HCT116 (cell line): ENCODE measurements around the gene TBC1D4. TPM values are rescaled to one million over a fixed set of nuclear protein-coding genes. Genes with fewer than 3 reads are reported as not detected.

Experiments used
- ATAC-seq: fragments of 200-7000 bp; cut with Tn5 transposase; 2 replicates; pipeline ENCODE4 v1.9.1; 2020; ENCODE audit warnings: mild to moderate bottlenecking, moderate library complexity
- BruUV-seq: library from RNA; stranded (reverse); fragments of 400-500 nt; replicated peaks from 2 replicates; lab custom pipeline; 2021; lab: Mats Ljungman, UMichigan
- CTCF ChIA-PET: fragments of 300-600 bp; sonication (Branson Sonifier 250); formaldehyde crosslinking; loops from one replicate; lab custom pipeline; 2021; ENCODE audit warnings: antibody characterized with exemption; lab: Charles Lee
- POLR2A ChIA-PET: fragments of 300-600, 350-600 bp; sonication (Branson Sonifier 250); formaldehyde crosslinking; loops from one replicate; lab custom pipeline; 2021; ENCODE audit warnings: antibody characterized with exemption; lab: Charles Lee
- RAD21 ChIA-PET, 2 experiments: fragments of 300-600 bp; sonication (Branson Sonifier 250); formaldehyde crosslinking; loops; one replicate each; lab custom pipeline; 2023; ENCODE audit warnings: low total read pairs in 2 of 2; ENCODE audit not compliant: uncharacterized antibody in 2 of 2, unreplicated experiment in 2 of 2, low non-redundant PET in 1 of 2; lab: Charles Lee
- DNase-seq: peaks from one replicate; pipeline ENCODE4 v3.0.0-alpha.2; 2010; ENCODE audit warnings: low read depth, low spot score
- H2AFZ ChIP-seq: fragments of 200-600 bp; shearing (Covaris generic), sonication (generic); 2 replicates; pipeline ENCODE4 v1.6.1; 2017; ENCODE audit warnings: low read depth, mixed run types, mixed read lengths, antibody characterized with exemption, low read length; ENCODE audit not compliant: poor library complexity, severe bottlenecking
- H3K27ac ChIP-seq: 2 replicates; pipeline ENCODE4 v1.5.1; 2012; ENCODE audit warnings: low read depth, low read length
- H3K27me3 ChIP-seq: fragments of 200-600 bp; sonication (generic); 2 replicates; pipeline ENCODE4 v1.6.1; 2016; ENCODE audit warnings: mixed run types, low read length, mixed read lengths; ENCODE audit not compliant: insufficient read depth
- H3K36me3 ChIP-seq, 2 experiments: fragments of 200-500 bp in 1 of 2; fragments of 200-600 bp in 1 of 2; sonication (Bioruptor generic) in 1 of 2; sonication (generic) in 1 of 2; 2 replicates each; pipeline versions ENCODE4 v1.5.1 to v1.6.1; 2014 to 2016; ENCODE audit warnings: low read length in 2 of 2, inconsistent platforms in 1 of 2, mixed read lengths in 1 of 2, mixed run types in 1 of 2; ENCODE audit not compliant: insufficient read depth in 2 of 2, control insufficient read depth in 1 of 2
- H3K4me1 ChIP-seq, 2 experiments: fragments of 200-600 bp in 1 of 2; sonication (generic) in 1 of 2; 2 replicates each; pipeline versions ENCODE4 v1.5.1 to v1.6.1; 2012 to 2017; ENCODE audit warnings: low read length in 2 of 2, inconsistent platforms in 1 of 2, mild to moderate bottlenecking in 1 of 2, mixed read lengths in 1 of 2, mixed run types in 1 of 2, moderate library complexity in 1 of 2; ENCODE audit not compliant: insufficient read depth in 2 of 2, control insufficient read depth in 1 of 2
- H3K4me2 ChIP-seq: fragments of 200-600 bp; sonication (generic); 2 replicates; pipeline ENCODE4 v1.6.1; 2017; ENCODE audit warnings: mixed run types, low read length, mixed read lengths
- H3K4me3 ChIP-seq, 2 experiments: fragments of 200-600 bp in 1 of 2; sonication (generic) in 1 of 2; replicated peaks in 1 of 2; 2 replicates each; pipeline ENCODE4 v1.5.1; 2011 to 2016; ENCODE audit warnings: low read length in 2 of 2, control low read depth in 1 of 2, low read depth in 1 of 2, mild to moderate bottlenecking in 1 of 2, mixed read lengths in 1 of 2, mixed run types in 1 of 2
- H3K79me2 ChIP-seq: fragments of 200-600 bp; sonication (generic); 2 replicates; pipeline ENCODE4 v1.6.1; 2017; ENCODE audit warnings: mild to moderate bottlenecking, mixed run types, low read length, moderate library complexity, mixed read lengths; ENCODE audit not compliant: insufficient read depth
- H3K9ac ChIP-seq: fragments of 200-600 bp; sonication (generic); 2 replicates; pipeline ENCODE4 v1.6.1; 2016; ENCODE audit warnings: low read length, mixed read lengths
- H3K9me2 ChIP-seq: fragments of 200-600 bp; sonication (generic), shearing (Covaris generic); 2 replicates; pipeline ENCODE4 v1.6.1; 2017; ENCODE audit warnings: mixed run types, mild to moderate bottlenecking, moderate library complexity; ENCODE audit not compliant: insufficient read depth
- H3K9me3 ChIP-seq, 2 experiments: fragments of 200-500 bp in 1 of 2; fragments of 200-600 bp in 1 of 2; sonication (Bioruptor generic) in 1 of 2; sonication (generic) in 1 of 2; 2 replicates each; pipeline ENCODE4 v1.6.1; 2014 to 2017; ENCODE audit warnings: low read length in 2 of 2, mixed read lengths in 2 of 2, inconsistent platforms in 1 of 2, low read depth in 1 of 2, mild to moderate bottlenecking in 1 of 2, mixed run types in 1 of 2, moderate library complexity in 1 of 2; ENCODE audit not compliant: control insufficient read depth in 1 of 2, insufficient read depth in 1 of 2
- H4K20me1 ChIP-seq: fragments of 200-600 bp; sonication (generic), shearing (Covaris generic); 2 replicates; pipeline ENCODE4 v1.6.1; 2017; ENCODE audit warnings: mixed run types, mild to moderate bottlenecking, moderate library complexity; ENCODE audit not compliant: insufficient read depth
- ATF3 ChIP-seq: IDR thresholded peaks from 2 replicates; pipeline ENCODE4 v1.6.1; 2012
- CBX3 ChIP-seq: IDR thresholded peaks from 2 replicates; pipeline ENCODE4 v1.6.1; 2012; ENCODE audit warnings: low read depth
- CEBPB ChIP-seq: IDR thresholded peaks from 2 replicates; pipeline ENCODE4 v1.6.1; 2012; ENCODE audit warnings: low read depth
- CTCF ChIP-seq, 3 experiments: fragments of 200-600 bp in 1 of 3; sonication (generic) in 1 of 3; IDR thresholded peaks in 2 of 3; conservative IDR thresholded peaks in 1 of 3; 2 replicates each; pipeline ENCODE4 v1.5.1; 2012 to 2017; ENCODE audit warnings: low read depth in 2 of 3, low read length in 2 of 3, antibody characterized with exemption in 1 of 3, borderline replicate concordance in 1 of 3, control low read depth in 1 of 3, mild to moderate bottlenecking in 1 of 3, mixed read lengths in 1 of 3, mixed run types in 1 of 3, moderate library complexity in 1 of 3; ENCODE audit not compliant: insufficient read depth in 1 of 3
- ELF1 ChIP-seq: IDR thresholded peaks from 2 replicates; pipeline ENCODE4 v1.6.1; 2012; ENCODE audit warnings: low read depth, borderline replicate concordance
- EZH2 ChIP-seq: fragments of 200-600 bp; sonication (generic); IDR thresholded peaks from 2 replicates; pipeline ENCODE4 v1.6.1; 2017; ENCODE audit warnings: antibody characterized with exemption, mixed run types
- JUND ChIP-seq: IDR thresholded peaks from 2 replicates; pipeline ENCODE4 v1.6.1; 2012
- MAX ChIP-seq: IDR thresholded peaks from 2 replicates; pipeline ENCODE4 v1.6.1; 2012
- POLR2A ChIP-seq: IDR thresholded peaks from 2 replicates; pipeline ENCODE4 v1.7.0; 2011; ENCODE audit warnings: borderline replicate concordance; ENCODE audit not compliant: insufficient read depth, insufficient read length; ENCODE audit errors: extremely low read depth
- POLR2AphosphoS5 ChIP-seq: IDR thresholded peaks from 2 replicates; pipeline ENCODE4 v1.6.1; 2011; ENCODE audit warnings: mild to moderate bottlenecking, low read depth, low read length, moderate library complexity
- RAD21 ChIP-seq: IDR thresholded peaks from 2 replicates; pipeline ENCODE4 v1.6.1; 2012; ENCODE audit warnings: low read depth, mild to moderate bottlenecking
- REST ChIP-seq: IDR thresholded peaks from 2 replicates; pipeline ENCODE4 v1.6.1; 2012; ENCODE audit warnings: low read depth
- SIN3A ChIP-seq: IDR thresholded peaks from 2 replicates; pipeline ENCODE4 v1.6.1; 2012; ENCODE audit warnings: low read depth
- SP1 ChIP-seq: IDR thresholded peaks from 2 replicates; pipeline ENCODE4 v1.6.1; 2012; ENCODE audit warnings: low read depth
- SRF ChIP-seq: IDR thresholded peaks from 2 replicates; pipeline ENCODE4 v1.6.1; 2012; ENCODE audit warnings: low read depth
- TCF7L2 ChIP-seq: IDR thresholded peaks from 2 replicates; pipeline ENCODE4 v1.7.0; 2011; ENCODE audit warnings: borderline replicate concordance, inconsistent platforms; ENCODE audit not compliant: insufficient read depth, insufficient read length; ENCODE audit errors: extremely low read depth
- YY1 ChIP-seq: IDR thresholded peaks from 2 replicates; pipeline ENCODE4 v1.6.1; 2011; ENCODE audit warnings: low read length, low read depth, moderate library complexity, mild to moderate bottlenecking; ENCODE audit not compliant: insufficient replicate concordance; ENCODE audit errors: extremely low read depth
- ZBTB33 ChIP-seq: IDR thresholded peaks from 2 replicates; pipeline ENCODE4 v1.6.1; 2011; ENCODE audit warnings: mild to moderate bottlenecking, low read length, moderate library complexity; ENCODE audit not compliant: insufficient replicate concordance; ENCODE audit errors: extremely low read depth
- ZFX ChIP-seq: fragments of 450-650 bp; IDR thresholded peaks from 2 replicates; pipeline ENCODE4 v1.6.1; 2017
- intact Hi-C: fragments of 100-400 bp; cut with micrococcal nuclease; formaldehyde crosslinking; loops from 2 replicates; pipeline ENCODE4 v1.10.0; 2022
- total RNA-seq: library from RNA; stranded (reverse); gene quantifications from one replicate; pipeline ENCODE4 v1.2.1, GENCODE V29; 2021; ENCODE audit not compliant: unreplicated experiment

Gene TBC1D4
- total RNA-seq, 1 experiment from 2014 or later = 24.6 TPM

- Histone ChIP-seq H3K4me2 (no peak overlapping the region), H3K79me2 (no peaks in the 10 kb centered on the region), H3K4me1 (no peaks in the 10 kb centered on the region), H3K27ac (no peak overlapping the region), H3K36me3 (no peaks in the 10 kb centered on the region), H3K9me2 (no peaks in the 10 kb centered on the region), H3K9ac (no peak overlapping the region), H3K27me3 (peaks cover 14% of the 10 kb centered on the region; the same call in 1 of the 2 replicates), H2AFZ (no peak overlapping the region), H4K20me1 (no peaks in the 10 kb centered on the region), H3K9me3 (no peaks in the 10 kb centered on the region), H3K4me3 (no peak overlapping the region)
- RAD21 ChIA-PET = no interaction called here
- CTCF ChIA-PET = no interaction called here
- TF ChIP-seq JUND (no peak), MAX (no peak), ELF1 (no peak), RAD21 (no peak), EZH2 (no peak), POLR2AphosphoS5 (no peak), ZBTB33 (no peak), CBX3 (no peak), POLR2A (no peak), SP1 (no peak), SRF (no peak), CEBPB (no peak), REST (no peak), ATF3 (no peak), CTCF (IDR thresholded peaks at IDR 0.05 in 2 of 3, conservative IDR thresholded peaks at IDR 0.05 in 1 of 3; ENCODE audit: borderline replicate concordance in 1 of 3, insufficient read depth in 1 of 3, low read depth in 2 of 3, low read length in 2 of 3) (no peak), YY1 (no peak), SIN3A (no peak), TCF7L2 (no peak), ZFX (no peak)
- no peak for ATAC-seq
- no TSS peak for BruUV-seq
- DNase-seq = no peak
- POLR2A ChIA-PET = no interaction called here
- intact Hi-C loops = no loop called here
Observed at GRCh38 chr13:75250526-75251178, 231.3 kb downstream of the TBC1D4 start.
